Mucosa of descending colon (tissue), 3 donors: Measurements from ENCODE around the gene ADAMTSL1. TPM values are rescaled to one million over a fixed set of nuclear protein-coding genes. Genes with fewer than 3 reads are reported as not detected.

ENCODE experiments used
- ATAC-seq: fragments of 200-7000 bp; cut with Tn5 transposase; one replicate; pipeline ENCODE4 v1.9.1; 2020; ENCODE audit warnings: mild to moderate bottlenecking, moderate library complexity
- DNase-seq, 3 donors: peaks; one replicate each; pipeline ENCODE4 v3.0.0-alpha.2; 2020
- H3K36me3 ChIP-seq: fragments of 200-600 bp; one replicate; pipeline ENCODE4 v1.8.0; 2021; ENCODE audit warnings: low read depth, mild to moderate bottlenecking
- H3K4me1 ChIP-seq: fragments of 200-600 bp; one replicate; pipeline ENCODE4 v1.8.0; 2021; ENCODE audit warnings: low read depth, mild to moderate bottlenecking
- H3K4me3 ChIP-seq: fragments of 200-600 bp; one replicate; pipeline ENCODE4 v1.8.0; 2021; ENCODE audit warnings: mild to moderate bottlenecking
- H3K9me3 ChIP-seq: fragments of 200-600 bp; one replicate; pipeline ENCODE4 v1.8.0; 2021; ENCODE audit warnings: mild to moderate bottlenecking
- CTCF ChIP-seq: fragments of 200-600 bp; IDR thresholded peaks from one replicate; pipeline ENCODE4 v1.8.0; 2022; ENCODE audit warnings: antibody characterized with exemption, mild to moderate bottlenecking
- intact Hi-C, 2 donors: fragments of 100-400 bp; cut with DNase I in 1 of 2; cut with micrococcal nuclease in 1 of 2; formaldehyde crosslinking; loops; one replicate each; pipeline versions ENCODE4 v1.11.0 to v1.11.1; 2022; cut with DNase I, micrococcal nuclease
- total RNA-seq, 3 donors: library from RNA; stranded (reverse); fragmentation: NEBNext Ultra II Directional in 2 of 3; extraction: Animal tissue kit (Norgen Biotek cat#: 25700) in 2 of 3; gene quantifications; one replicate each; pipeline versions ENCODE4 v1.2.1 to v1.2.4, GENCODE V29; 2021 to 2023
- donor health status: DM: no; HTN: no; CAD: no; lungs with moderate emphysema.
- donor health status: DM: no; HTN: no; CAD: no.
- donor health status: DM: no; HTN: yes; CAD: no.

ADAMTSL1 gene
- total RNA-seq, 3 donors from 2014 or later = 10.1 to 32.1 (median 22.6) TPM

GRCh38 chr9:18778147-18778546, 304.2 kb downstream of the ADAMTSL1 start:
- no peak for ATAC-seq
- Histone ChIP-seq H3K36me3 (no peaks in the 10 kb centered on the region), H3K4me1 (no peaks in the 10 kb centered on the region), H3K9me3 (no peaks in the 10 kb centered on the region), H3K4me3 (no peak overlapping the region)
- DNase-seq = no peak
- no peak for TF ChIP-seq CTCF
- intact Hi-C loops = no loop called here

- H3K36me3 ChIP-seq = no peaks in the 10 kb centered on the region
- intact Hi-C loops = no loop called here
- no peak for TF ChIP-seq CTCF
- DNase-seq = peak in 1 of 3 donors; percentile 16
- H3K4me1 ChIP-seq = no peaks in the 10 kb centered on the region
- no peak for ATAC-seq
- no peak overlapping the region for H3K4me3 ChIP-seq
- H3K9me3 ChIP-seq = no peaks in the 10 kb centered on the region
Measured at GRCh38 chr9:18778846-18779245, 304.9 kb downstream of the ADAMTSL1 start.

GRCh38 chr9:18783909-18784308, 310.0 kb downstream of the ADAMTSL1 start:
- no peak overlapping the region for H3K4me3 ChIP-seq
- intact Hi-C loops = no loop called here
- no peaks in the 10 kb centered on the region for H3K4me1 ChIP-seq
- no peaks in the 10 kb centered on the region for H3K36me3 ChIP-seq
- no peak for DNase-seq
- no peaks in the 10 kb centered on the region for H3K9me3 ChIP-seq
- no peak for ATAC-seq
- no peak for TF ChIP-seq CTCF

GRCh38 chr9:18785604-18786003, 311.7 kb downstream of the ADAMTSL1 start:
- H3K4me3 ChIP-seq = no peak overlapping the region
- no peak for TF ChIP-seq CTCF
- ATAC-seq (no peak), DNase-seq (no peak)
- no peaks in the 10 kb centered on the region for H3K9me3 ChIP-seq
- intact Hi-C loops = no loop called here
- H3K4me1 ChIP-seq = no peaks in the 10 kb centered on the region
- no peaks in the 10 kb centered on the region for H3K36me3 ChIP-seq

- no peaks in the 10 kb centered on the region for H3K9me3 ChIP-seq
- no peaks in the 10 kb centered on the region for H3K36me3 ChIP-seq
- intact Hi-C loops = no loop called here
- no peak for DNase-seq
- no peaks in the 10 kb centered on the region for H3K4me1 ChIP-seq
- no peak for ATAC-seq
- no peak for TF ChIP-seq CTCF
- H3K4me3 ChIP-seq = no peak overlapping the region
Measured at GRCh38 chr9:18786196-18786595, 312.2 kb downstream of the ADAMTSL1 start.
